Activated naive CD4-positive, alpha-beta T cell treated with anti-CD3 and anti-CD28 coated beads, Interleukin-2, amount 50 U/mL, for 72 hours (primary cell): Measurements from ENCODE around the gene CCM2L. TPM values are rescaled to one million over a fixed set of nuclear protein-coding genes. Genes with fewer than 3 reads are reported as not detected.

Experiments used
- ATAC-seq, 2 donors: fragments of 150-1000 bp; cut with Tn5 transposase; 2 replicates each; pipeline ENCODE4 v1.10.0; 2021; ENCODE audit warnings: mild to moderate bottlenecking in 2 of 2, moderate library complexity in 2 of 2
- DNase-seq, 2 donors: peaks; one replicate each; pipeline ENCODE4 v3.0.0; 2021 to 2022; ENCODE audit warnings: low spot score in 2 of 2
- H3K27ac Mint-ChIP-seq, 2 donors: one replicate each; pipeline ENCODE4 v1.8.0; 2022; ENCODE audit warnings: mild to moderate bottlenecking in 2 of 2, mixed read lengths in 2 of 2
- H3K36me3 Mint-ChIP-seq, 2 donors: one replicate each; pipeline ENCODE4 v1.8.0; 2022; ENCODE audit warnings: mixed read lengths in 2 of 2
- H3K9me3 Mint-ChIP-seq, 2 donors: one replicate each; pipeline ENCODE4 v1.8.0; 2022; ENCODE audit warnings: mixed read lengths in 2 of 2
- total RNA-seq, 2 donors: library from RNA; stranded (reverse); gene quantifications; one replicate each; pipeline ENCODE4 v1.2.3, GENCODE V29; 2022

Gene CCM2L
- not detected for total RNA-seq

DNA sequence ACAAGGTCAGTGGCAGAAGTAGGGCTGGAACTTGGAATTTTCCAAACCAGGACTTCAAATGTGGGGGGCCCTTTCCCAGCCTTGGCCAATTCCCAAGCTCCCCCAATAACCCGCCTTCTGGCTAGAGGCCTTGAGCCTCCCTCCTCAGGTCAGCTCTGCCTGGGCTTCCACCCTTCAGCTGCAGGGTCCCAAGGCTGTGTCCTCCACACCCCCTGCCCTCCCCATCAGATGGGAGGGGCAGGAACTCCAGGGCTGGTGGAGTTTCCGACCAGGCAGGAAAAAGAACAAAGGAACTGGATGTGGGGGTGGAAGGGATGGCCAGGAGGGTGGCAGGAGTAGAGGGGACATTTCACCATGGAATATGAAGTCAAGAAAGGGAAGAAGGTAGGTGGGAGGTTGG is at the start of gene CCM2L:
CCM2L (plus strand) TSS at position 338 of the 400 bp plus-strand sequence; CDS start at position 355, 17 bp downstream.
- no peaks in the 10 kb centered on the region for H3K9me3 Mint-ChIP-seq
- no peak for ATAC-seq
- no peaks in the 10 kb centered on the region for H3K36me3 Mint-ChIP-seq
- no peak within 1 kb of the TSS for H3K27ac Mint-ChIP-seq
- DNase-seq: no peak

DNA sequence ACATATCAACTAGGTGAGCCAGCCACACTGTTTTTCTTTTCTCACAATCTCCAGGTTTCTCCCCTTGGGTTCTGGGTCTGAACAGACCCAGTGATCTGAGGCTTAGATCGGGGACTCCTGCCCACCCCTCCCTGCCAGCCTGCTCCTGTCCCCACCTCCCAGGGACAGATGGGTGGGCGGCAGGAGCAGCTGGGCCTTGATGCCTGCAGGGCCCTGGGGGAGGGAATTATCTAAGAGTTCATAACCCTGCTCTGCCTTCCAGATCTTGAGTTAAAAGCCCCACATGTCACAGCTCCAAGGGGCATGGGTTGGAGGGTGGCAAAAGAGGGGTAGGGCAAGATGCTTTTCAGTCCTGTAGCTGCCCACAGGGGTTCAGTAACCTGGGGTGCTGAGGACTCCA is 47.5 kb upstream of the CCM2L start:
- no peak overlapping the region for H3K27ac Mint-ChIP-seq
- H3K9me3 Mint-ChIP-seq: no peaks in the 10 kb centered on the region
- DNase-seq (no peak), ATAC-seq (no peak)
- no peaks in the 10 kb centered on the region for H3K36me3 Mint-ChIP-seq

DNA sequence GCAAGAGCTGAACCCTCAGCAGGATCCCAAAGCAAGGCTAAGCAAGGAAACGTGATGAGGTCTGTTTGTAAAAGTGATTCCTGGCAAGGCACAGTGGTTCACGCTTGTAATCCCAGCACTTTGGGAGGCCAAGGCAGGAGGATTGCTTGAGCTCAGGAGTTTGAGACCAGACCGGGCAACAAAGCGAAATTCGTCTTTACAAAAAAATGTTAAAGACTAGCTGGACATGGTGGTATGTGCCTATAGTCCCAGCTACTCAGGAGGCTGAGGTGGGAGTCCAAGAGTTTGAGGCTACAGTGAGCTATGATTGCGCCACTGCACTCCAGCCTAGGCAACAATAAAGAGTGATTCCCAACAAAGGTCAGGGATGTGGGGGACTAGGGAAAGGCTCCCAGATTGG is 46.3 kb upstream of the CCM2L start:
- no peak overlapping the region for H3K27ac Mint-ChIP-seq
- no peaks in the 10 kb centered on the region for H3K36me3 Mint-ChIP-seq
- ATAC-seq (no peak), DNase-seq (no peak)
- H3K9me3 Mint-ChIP-seq: no peaks in the 10 kb centered on the region

DNA sequence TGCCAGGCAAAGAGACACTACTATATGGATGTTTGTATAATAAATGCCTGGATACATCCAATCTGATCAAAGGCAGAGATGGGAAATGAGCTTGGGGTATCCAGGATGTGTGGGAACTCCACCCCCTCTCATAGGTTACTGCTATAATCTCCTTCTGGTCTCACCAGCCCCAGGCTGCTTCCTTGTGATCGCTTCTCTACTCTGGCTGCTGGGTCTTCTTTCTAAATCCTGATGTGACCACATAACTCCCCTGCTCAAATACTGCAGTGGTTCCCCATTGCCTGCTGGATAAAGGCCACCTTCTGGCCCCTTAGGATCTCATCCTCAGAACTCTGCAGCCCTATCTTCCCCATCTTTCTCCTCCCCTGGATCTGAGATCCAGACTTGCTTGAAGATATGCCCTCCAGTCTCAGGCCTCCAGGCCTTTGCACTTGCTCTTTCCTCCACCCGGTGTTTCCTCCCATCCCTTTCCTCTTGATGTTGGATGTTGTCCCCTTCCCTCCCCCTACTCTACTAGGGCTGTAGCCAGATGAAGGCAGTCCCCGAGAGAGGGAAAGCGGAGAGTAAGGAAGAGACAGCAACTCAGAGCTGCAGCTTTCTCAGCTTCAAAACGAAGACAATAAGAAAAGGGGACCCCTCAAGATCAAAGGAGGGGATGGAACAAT is 43.1 kb upstream of the CCM2L start:
- Mint-ChIP-seq H3K27ac (no peak overlapping the region), H3K36me3 (no peaks in the 10 kb centered on the region), H3K9me3 (no peaks in the 10 kb centered on the region)
- ATAC-seq (no peak), DNase-seq (no peak)

DNA sequence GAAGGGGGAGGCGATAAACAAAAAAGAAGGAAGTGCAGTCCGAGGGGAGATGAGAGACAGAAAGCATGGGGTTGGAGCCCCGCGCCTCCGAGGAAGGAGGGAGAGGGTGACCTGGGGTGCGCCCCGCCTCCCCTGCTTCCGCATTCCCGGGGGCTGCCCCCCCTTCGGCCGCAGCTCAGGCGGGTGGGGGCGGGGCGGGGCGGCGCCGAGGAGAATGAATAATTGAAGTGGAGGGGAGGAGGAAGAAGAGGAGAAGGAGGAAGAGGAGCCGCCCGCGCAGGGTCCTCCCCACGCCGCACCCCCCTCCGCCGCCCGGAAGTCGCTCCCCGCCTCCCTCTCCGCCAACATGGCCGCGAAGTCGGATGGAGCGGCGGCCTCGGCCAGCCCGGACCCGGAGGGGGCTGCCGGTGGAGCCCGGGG is 42.4 kb upstream of the CCM2L start, which contains the start of gene XKR7:
XKR7 (plus strand) TSS at position 322 of the 420 bp plus-strand sequence; CDS start at position 347, 25 bp downstream.
- Mint-ChIP-seq H3K36me3 (no peaks in the 10 kb centered on the region), H3K9me3 (no peaks in the 10 kb centered on the region), H3K27ac (no peak within 1 kb of the TSS)
- ATAC-seq (peak; percentile 50 to 73), DNase-seq (no peak)

DNA sequence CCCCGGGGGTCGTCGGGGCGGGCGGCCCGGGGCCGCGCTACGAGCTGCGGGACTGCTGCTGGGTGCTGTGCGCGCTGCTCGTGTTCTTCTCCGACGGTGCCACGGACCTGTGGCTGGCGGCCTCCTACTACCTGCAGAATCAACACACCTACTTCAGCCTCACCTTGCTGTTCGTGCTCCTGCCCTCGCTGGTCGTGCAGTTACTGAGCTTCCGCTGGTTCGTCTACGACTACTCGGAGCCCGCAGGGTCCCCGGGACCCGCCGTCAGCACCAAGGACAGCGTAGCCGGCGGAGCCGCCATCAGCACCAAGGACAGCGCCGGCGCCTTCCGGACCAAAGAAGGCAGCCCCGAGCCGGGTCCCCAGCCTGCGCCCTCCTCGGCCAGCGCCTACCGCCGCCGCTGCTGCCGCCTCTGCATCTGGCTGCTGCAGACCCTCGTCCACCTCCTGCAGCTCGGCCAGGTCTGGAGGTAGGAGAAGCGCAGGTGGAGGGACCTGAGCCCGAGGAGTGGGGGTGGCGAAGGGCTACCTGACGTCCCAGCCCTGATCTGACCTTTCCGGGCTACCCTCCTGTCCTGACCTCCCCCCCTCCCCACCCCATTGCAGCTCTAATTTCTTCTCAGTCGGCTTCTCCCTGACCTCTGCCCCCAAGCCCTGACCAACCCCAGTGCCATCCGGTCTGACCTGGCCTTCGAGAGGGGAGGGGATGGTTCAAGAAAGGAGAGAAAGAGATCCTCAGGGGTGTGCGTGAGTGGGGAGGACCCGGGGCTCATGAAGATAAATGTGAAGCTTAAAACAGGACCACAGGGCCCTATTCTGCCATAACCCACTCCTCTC is 41.7 kb upstream of the CCM2L start:
- H3K9me3 Mint-ChIP-seq: no peaks in the 10 kb centered on the region
- H3K27ac Mint-ChIP-seq: no peak overlapping the region
- ATAC-seq (peak; percentile 83 to 93), DNase-seq (peak; percentile 56 to 95)
- H3K36me3 Mint-ChIP-seq: no peaks in the 10 kb centered on the region

DNA sequence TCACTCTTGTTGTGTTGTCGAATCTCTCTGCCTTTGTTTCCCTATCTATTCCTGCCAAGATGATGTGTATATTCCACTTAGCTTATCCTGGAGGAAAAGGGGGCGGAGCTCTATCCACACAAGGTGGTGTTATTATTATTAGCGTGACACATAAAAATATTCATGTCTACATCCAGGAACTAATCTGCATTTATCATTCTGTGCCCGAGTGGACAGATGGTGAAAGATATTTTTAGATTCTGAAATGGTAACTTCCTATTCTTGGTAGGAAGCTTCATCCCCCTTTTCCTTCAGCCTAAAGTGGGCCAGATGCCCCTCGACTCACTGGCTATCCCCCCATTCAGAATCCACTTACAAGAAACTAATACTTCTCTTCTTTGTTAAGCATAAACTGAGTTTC is 40.2 kb upstream of the CCM2L start:
- ATAC-seq: no peak
- H3K9me3 Mint-ChIP-seq: no peaks in the 10 kb centered on the region
- H3K36me3 Mint-ChIP-seq: no peaks in the 10 kb centered on the region
- no peak overlapping the region for H3K27ac Mint-ChIP-seq
- DNase-seq: no peak

DNA sequence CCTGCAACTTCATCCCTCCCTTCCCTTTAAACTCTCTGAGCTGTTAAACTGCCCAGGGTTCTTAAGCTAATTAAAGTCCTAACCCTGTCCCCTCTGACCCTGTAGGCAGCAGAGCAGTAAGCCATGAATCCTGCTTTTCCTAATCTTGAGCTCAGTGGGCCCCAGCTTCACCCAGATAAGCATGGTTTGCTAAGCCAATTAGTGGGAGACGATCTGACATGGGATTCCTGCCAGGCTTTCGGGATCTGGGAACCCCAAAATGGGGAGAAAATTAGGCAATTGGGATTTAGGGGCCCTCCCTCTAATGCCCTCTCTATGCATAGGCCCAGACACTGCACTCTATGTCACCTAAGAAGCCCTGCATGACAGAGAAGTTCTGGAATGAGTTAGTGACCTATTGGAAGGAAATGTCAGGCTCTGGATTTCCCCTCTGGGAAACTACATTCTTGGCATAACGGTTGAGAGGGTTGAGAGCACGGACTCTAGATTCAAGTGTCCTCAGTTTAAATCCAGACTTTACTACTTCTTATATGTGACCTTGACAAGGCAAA is 37.7 kb upstream of the CCM2L start:
- DNase-seq (no peak), ATAC-seq (no peak)
- H3K27ac Mint-ChIP-seq: no peak overlapping the region
- no peaks in the 10 kb centered on the region for H3K9me3 Mint-ChIP-seq
- H3K36me3 Mint-ChIP-seq: no peaks in the 10 kb centered on the region

DNA sequence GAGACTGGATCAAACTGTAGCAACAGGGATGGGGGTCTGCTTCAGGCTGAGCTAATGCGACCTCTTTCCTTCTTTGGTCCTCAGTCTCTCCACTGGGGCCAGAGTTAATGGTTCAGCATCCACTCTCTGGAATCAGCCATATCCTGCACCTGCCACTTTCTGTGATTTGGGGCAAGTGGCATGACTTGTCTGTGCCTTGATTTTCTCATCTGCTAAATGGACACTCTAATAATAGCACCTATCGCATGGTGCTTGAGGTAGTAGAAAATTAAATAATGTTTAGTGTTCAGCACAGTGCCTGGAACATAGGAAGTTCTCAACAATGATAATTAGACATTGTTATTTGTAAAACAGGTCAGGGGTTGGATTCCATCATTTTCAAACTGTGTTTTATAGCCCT is 35.9 kb upstream of the CCM2L start:
- ATAC-seq (no peak), DNase-seq (no peak)
- H3K36me3 Mint-ChIP-seq: no peaks in the 10 kb centered on the region
- no peaks in the 10 kb centered on the region for H3K9me3 Mint-ChIP-seq
- H3K27ac Mint-ChIP-seq: no peak overlapping the region

DNA sequence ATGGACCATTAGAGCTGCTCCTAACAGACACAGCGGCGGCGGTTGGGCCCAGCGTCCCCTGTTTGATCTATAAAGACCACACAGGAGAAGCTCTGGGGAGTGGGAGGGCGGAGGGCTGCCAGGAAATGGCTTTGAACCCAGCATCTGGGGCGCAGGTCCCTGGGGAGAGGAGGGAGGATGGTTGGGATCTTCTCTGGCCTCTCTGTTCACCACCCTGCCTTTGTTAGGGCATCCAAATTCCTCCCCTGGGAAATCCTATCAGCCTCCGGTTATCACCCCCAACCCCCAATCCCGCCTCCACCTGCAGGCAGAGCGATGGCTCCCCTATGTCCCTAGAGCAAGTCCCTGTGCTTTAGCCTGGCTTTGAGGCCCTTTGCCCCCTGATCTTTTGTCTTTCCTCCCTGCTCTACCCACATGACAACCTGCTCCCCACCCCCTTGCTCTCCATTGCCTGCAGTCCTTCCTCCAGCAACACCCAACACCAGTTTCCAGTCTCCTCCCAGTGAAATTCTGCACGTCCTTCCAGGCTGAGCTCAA is 35.2 kb upstream of the CCM2L start:
- ATAC-seq: no peak
- H3K27ac Mint-ChIP-seq: no peak overlapping the region

DNA sequence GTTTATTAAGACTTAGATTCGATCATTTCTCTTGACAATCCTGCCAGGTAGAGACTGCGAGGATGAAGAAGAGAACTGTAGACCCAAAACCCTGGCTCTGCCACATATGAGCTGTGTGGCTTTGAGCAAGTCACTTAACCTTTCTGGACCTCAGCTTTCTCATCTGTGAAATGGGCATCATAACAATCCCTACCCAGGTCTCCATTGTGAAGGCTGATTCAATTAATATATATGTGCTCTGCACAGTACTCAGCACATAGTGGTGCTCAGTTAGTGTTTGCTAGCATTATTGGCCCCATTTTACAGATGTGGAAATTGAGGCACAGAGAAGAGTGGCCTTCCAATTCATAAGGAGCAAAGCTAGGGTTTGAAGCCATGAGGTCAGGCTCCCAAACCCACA is 34.4 kb upstream of the CCM2L start:
- ATAC-seq (no peak), DNase-seq (no peak)
- Mint-ChIP-seq H3K36me3 (no peaks in the 10 kb centered on the region), H3K27ac (no peak overlapping the region), H3K9me3 (no peaks in the 10 kb centered on the region)

More for the DNA sequence above, 35.2 kb upstream of the CCM2L start:
- H3K9me3 Mint-ChIP-seq: no peaks in the 10 kb centered on the region
- no peak for DNase-seq
- no peaks in the 10 kb centered on the region for H3K36me3 Mint-ChIP-seq

DNA sequence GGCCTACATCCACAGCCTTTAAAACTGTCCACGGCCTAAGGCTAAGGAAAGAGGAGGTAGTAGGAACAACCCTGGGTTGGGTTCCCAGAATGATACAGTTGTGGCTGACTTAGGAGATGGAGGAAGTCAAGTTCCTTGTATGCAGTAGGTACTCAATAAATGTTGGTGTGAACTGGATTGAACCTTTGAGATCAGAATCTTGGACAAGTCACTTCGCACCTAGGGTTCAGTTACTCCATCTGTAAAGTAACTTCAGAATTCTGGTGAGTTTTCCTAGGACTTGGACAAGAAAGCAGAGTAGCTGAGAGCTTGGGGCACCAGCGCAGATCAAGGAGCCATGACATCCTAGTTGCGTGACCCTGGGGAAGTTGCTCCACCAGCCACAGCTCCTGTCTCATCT is 33.2 kb upstream of the CCM2L start:
- ATAC-seq (no peak), DNase-seq (no peak)

DNA sequence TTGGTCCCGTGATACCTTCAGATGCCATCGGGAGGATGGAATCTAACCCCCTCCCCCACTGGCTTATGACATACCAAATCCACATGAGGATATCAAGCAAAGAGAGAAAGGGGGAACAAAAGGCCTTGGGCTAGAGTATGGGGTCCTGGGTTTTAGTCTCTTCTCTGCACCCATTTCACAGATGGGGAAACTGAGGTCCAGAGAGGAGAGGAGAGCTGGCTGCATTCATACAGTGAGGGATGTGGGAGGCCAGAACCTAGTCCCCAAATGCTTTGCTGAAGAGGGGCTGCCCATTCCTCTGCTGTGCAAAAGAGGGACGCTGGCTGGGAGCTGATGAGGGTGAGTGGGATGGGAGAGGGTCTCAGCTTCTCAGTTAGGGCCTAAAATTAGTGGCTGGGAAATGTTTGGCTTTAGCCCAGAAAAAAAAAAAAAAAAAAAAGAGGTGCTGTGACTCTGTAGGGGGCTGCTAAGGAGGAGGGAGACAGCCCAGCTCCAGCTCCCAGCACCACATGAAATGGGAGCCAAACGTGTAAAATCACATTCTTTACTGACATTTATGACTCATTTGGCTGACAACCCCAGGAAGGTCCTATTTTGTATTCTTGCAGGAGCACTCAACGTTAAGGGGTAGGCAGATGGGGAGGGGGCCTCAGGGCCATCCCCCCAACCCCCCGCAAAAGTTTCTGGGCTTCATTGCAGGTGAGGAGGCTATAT is 30.4 kb upstream of the CCM2L start:
- H3K27ac Mint-ChIP-seq: no peak overlapping the region
- DNase-seq: no peak

More for the DNA sequence above, 33.2 kb upstream of the CCM2L start:
- Mint-ChIP-seq H3K9me3 (no peaks in the 10 kb centered on the region), H3K36me3 (no peaks in the 10 kb centered on the region), H3K27ac (no peak overlapping the region)

DNA sequence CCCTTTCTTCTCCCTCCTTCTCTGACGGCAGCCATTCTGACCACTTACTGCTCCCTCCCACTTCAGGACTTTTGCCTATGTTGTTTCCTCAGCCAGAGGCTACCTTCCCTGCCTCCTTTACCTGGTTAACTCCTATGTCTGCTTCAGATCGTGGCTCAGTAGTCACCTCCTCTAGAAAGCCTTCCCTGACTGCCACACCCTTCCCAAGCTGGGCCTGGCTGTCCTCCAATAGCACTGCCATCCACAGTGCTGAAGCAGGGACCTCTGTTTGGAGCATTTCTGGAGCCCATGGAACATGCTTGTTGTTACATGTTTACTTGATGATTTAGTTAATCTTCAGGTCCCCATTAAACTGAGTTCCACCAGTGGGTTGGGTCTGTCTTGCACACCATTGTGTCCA is 28.5 kb upstream of the CCM2L start:
- H3K36me3 Mint-ChIP-seq: no peaks in the 10 kb centered on the region
- H3K9me3 Mint-ChIP-seq: no peaks in the 10 kb centered on the region
- ATAC-seq: no peak
- H3K27ac Mint-ChIP-seq: peak overlapping the region in 1 of 2 donors; percentile 12
- no peak for DNase-seq

More for the DNA sequence above, 30.4 kb upstream of the CCM2L start:
- Mint-ChIP-seq H3K36me3 (no peaks in the 10 kb centered on the region), H3K9me3 (no peaks in the 10 kb centered on the region)
- no peak for ATAC-seq

DNA sequence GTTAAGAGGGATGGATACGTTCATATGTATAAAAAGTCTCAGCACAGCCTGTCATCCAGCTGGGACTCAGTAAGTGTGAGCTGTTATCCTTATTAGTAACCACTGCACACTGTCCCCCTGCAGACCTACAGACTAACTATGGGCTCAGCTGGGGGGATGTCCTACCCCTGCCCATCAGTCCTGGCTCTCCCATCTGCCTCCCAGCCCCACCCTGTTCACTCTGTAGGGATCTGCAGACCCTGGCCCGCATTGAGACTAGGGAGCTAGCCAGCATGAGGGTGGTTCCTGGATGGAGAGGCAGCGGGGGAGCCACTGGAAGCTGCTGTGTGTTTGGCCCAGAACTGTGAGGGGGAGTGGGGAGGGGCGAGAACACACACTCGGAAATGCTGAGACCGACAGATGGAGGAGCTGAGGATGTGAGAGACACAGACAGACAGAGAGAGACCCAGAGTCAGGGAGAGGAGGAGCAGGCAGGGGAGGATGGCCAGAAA is 25.2 kb upstream of the CCM2L start:
- ATAC-seq: no peak
- no peaks in the 10 kb centered on the region for H3K9me3 Mint-ChIP-seq
- no peaks in the 10 kb centered on the region for H3K36me3 Mint-ChIP-seq
- no peak overlapping the region for H3K27ac Mint-ChIP-seq
- no peak for DNase-seq

DNA sequence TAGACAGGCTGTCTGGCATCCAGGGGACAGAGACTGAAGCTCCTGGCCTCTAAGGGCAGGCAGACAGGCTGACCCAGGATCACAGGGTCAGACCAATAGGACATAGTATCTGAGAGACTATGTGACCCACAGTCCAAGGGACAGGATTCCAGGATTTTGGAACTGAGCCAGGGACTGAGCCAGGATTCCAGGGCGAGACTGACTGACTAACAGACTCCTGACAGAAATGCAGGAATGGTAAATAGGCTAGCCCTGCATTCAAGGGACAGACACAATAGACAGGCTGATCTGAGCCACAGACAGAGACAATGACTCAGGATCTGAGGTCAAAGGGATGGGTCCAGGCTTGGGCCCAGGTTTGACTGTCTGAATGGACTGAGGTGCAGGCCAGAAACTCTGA is 22.5 kb upstream of the CCM2L start:
- no peaks in the 10 kb centered on the region for H3K9me3 Mint-ChIP-seq
- peak overlapping the region in 1 of 2 donors; percentile 45 for H3K27ac Mint-ChIP-seq
- DNase-seq (no peak), ATAC-seq (peak in 1 of 2 donors; percentile 55)
- H3K36me3 Mint-ChIP-seq: no peaks in the 10 kb centered on the region
